T-helper 2 cell (primary cell): ENCODE measurements around the gene MINDY3.
"Not testable (repeated sequence)": the region's sequence is repeated elsewhere in the genome, so short reads cannot be mapped to it uniquely, and the experiment has no call there.

Experiments
- DNase-seq, 5 experiments: peaks; one replicate each; pipeline versions ENCODE4 v3.0.0 to v3.0.0-alpha.2; 2012 to 2022

MINDY3 gene

DNA sequence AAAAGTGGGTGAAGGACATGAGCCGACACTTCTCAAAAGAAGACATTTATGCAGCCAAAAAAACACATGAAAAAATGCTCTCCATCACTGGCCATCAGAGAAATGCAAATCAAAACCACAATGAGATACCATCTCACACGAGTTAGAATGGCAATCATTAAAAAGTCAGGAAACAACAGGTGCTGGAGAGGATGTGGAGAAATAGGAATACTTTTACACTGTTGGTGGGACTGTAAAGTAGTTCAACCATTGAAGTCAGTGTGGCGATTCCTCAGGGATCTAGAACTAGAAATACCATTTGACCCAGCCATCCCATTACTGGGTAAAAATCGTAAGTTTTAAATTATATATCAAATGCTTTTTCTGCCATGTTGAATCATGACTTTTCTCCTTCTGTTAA lies 85.8 kb downstream of the MINDY3 start:
- DNase-seq = not testable (repeated sequence)

DNA sequence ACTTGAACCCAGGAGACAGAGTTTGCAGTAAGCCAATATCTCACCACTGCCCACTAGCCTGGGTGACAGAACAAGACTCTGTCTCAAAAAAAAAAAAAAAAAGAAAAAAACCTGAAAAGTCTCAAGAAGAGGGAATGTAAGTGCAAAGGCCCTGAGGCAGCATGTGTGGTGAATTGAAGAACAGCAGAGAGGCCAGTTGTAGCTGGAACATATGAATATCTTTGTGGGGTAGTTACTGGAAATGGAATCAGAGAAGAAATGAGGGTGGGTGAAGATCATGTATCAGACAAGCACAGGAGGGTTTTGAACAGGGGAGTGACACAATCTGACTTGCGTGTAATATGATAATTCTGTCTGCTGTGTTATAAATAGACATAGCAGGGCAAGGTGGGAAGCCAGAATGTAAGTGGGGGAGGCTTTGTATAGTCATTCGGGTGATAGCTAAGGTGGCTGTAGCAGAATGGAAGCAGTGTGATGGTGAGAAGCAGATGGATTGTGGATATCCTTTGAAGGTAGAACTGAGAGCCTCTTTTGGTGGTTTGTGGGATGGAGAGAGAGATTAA lies 95.3 kb downstream of the MINDY3 start:
- DNase-seq = no peak

DNA sequence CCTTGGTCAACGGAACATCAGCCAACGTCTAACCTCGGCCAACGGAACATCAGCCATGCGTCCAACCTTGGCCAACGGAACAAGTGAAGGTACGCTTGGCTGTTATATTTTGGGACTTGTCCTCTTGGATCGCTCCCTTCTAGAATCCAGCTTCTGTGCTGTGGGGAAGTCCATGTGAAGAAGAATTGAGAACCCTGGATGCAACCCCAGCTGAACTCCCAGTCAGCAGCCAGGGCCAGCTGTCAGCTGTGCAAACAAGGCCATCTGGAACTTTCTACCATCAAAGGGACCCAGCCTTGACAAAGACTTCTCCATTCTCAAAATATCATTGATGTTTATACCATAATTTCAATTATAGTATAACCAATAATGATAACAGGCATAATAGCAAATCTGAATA lies 97.3 kb downstream of the MINDY3 start:
- DNase-seq = no peak

DNA sequence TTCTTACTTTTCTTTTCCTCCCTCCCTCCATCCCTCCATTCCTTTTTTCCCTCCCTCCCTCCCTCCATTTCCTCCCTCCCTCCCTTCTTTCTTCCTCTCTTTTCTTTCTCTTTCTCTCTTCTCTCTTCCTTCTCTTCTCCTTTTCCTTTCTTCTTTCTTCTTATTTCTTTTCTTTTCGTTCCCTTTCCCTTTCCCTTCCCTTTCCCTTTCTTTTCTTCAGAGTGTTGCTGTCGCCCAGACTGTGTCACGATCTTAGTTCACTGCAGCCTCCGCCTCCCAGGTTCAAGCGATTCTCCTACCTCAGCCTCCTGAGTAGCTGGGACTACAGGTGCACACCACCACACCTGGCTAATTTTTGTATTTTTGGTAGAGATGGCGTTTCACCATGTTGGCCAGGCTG lies 98.1 kb downstream of the MINDY3 start:
- not testable (repeated sequence) for DNase-seq

DNA sequence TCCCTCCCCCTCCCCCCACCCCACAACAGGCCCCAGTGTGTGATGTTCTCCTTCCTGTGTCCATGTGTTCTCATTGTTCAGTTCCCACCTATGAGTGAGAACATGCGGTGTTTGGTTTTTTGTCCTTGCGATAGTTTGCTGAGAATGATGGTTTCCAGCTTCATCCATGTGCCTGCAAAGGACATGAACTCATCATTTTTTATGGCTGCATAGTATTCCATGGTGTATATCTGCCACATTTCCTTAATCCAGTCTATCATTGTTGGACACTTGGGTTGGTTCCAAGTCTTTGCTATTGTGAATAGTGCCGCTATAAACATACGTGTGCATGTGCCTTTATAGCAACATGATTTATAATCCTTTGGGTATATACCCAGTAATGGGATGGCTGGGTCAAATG lies 99.1 kb downstream of the MINDY3 start:
- not testable (repeated sequence) for DNase-seq

DNA sequence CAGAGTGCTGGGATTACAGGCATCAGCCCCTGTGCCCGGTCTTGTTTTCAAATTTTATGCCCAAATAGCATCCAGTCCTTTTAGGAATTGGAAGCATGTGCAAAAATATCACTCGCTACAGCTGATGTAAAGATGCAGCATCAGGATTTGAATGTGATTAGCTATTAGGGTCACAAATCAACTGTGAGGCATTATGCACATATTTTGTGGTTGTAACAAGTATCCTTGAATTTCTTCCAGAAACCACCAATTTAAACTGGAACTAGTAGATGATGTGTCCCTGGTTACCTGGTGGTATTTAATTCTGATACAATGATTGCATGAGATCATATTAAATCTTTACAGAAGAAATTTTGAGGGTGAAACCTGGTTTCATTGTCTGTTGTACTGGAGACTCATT lies 99.6 kb downstream of the MINDY3 start:
- DNase-seq = no peak

DNA sequence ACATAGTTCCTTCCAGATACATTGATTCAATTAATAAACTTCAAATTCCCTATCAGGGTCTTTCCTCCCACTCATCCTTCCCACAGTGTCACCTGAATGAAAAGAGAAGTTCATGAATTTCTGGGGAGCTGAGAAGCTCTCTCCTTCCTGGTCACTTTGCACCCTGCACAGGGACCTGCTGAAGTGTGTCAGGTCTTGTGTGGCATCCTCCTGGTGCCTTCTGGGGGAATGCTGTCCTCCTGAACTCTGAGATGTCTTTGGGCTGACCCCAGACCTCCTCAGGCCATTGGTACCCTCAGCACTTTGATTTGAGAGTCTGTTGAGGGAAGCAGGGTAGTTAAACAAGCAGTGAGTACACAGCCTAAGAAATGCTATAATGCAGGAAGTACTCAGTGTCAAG lies 101.0 kb downstream of the MINDY3 start:
- no peak for DNase-seq

DNA sequence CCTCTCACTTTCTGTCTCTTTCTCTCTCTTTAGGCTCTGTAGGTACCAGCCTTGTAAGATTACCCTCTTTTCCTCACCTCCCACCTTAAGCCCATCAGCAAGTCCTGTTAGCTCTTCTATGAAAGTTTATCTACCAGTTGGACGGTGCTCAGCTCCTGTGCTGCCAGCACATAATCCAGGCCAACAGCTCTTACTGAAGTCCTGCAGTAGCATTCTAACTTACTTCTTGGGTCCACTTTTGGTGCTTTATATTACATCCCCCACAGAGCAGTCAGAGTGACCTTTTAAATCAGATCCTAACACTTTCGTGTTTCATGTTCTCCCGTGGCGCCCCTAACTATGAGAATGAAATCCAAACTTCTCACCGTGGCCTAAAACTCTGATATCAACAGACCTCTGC lies 101.7 kb downstream of the MINDY3 start:
- no peak for DNase-seq

DNA sequence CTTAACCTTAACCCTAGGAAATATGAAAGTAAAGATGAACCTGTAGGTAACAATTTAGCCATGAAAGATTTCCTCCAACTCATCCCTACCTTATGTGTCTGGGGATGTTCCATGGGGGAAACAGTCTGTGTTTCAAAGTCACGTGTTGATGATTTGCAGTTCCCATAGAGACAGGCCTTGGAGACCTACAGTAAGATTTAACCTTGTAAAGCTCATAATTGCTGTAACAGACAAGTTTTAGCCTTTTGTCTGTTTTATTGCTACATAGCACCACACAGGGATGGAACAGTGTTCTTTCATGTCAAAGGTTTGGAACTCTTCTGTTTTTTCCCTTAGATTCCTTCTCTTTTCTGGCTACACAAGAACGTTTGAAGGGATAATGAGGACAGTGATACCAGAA lies 105.4 kb downstream of the MINDY3 start:
- DNase-seq = no peak

DNA sequence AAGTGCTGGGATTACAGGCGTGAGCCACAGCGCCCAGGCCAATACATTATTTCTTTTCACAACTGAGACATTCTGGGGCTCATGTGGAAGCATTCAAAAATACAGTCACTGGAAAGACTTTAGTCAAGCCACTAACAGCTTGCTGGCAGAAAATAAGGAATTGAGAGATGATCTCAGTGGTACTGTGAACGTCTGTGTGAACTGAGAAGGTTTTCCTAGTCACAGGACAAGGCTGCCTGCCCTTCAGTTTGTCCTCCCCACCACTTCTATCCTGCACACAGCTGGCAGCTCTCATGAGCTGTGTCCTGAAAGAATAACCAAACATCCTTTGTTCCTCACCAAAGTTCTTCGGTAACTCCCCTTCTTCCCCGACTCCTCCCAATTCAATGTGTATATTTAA lies 109.3 kb downstream of the MINDY3 start:
- no peak for DNase-seq

DNA sequence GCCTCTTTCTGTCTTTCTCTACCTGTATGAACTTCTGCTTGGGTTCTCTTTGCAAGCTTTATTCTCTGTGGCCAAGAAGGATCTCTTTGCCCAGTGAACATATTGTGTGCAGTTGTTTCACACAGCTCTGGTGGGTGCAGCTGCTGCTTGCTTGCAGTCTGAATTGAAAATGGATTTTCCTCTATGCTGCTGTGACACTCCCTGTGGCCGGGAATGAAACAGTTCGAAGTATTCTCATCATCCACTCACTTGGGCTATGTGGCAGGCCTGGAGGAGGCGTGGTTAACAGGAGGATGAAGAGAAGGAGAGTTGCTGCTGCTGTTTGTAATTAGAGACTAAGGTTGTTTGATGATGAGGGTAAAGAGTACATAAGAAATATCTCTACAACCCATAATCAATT lies 112.2 kb downstream of the MINDY3 start:
- no peak for DNase-seq

DNA sequence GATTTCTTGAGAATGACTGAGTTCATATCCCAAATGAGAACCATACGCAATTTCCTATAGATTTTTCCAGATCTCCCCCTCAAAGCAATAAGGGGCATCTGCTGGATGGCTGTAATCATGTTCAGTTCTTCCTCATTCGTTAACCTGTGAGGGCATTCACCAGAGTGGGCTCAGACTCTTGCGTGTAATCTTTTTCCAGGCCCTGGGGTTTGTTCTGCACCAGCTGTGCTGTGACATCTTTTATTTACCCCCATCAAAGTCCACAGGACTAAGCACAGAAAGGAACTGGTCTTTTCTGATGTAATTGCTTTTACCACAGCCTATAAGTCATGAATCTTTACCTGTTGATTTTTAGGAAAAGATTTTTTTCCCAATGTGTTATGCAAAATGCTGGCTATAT lies 112.7 kb downstream of the MINDY3 start:
- no peak for DNase-seq

DNA sequence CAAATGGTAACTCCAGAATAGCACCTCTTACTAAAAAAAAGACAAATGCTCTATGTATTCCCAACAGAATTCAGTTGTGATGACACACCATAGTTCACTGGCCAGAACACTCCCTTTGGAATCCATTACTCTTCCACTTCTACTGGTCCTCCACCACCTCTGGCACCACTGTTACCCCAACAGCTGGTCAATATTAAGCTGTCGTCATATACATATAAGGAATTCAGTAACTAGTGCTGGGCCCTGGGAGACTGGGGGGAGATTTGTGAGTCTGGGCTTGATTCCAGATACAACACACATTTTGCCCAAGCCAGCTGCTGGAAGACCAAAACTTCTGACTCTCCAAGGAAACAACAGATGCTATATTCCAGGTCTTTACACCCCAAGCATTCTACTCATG lies 114.6 kb downstream of the MINDY3 start:
- no peak for DNase-seq

DNA sequence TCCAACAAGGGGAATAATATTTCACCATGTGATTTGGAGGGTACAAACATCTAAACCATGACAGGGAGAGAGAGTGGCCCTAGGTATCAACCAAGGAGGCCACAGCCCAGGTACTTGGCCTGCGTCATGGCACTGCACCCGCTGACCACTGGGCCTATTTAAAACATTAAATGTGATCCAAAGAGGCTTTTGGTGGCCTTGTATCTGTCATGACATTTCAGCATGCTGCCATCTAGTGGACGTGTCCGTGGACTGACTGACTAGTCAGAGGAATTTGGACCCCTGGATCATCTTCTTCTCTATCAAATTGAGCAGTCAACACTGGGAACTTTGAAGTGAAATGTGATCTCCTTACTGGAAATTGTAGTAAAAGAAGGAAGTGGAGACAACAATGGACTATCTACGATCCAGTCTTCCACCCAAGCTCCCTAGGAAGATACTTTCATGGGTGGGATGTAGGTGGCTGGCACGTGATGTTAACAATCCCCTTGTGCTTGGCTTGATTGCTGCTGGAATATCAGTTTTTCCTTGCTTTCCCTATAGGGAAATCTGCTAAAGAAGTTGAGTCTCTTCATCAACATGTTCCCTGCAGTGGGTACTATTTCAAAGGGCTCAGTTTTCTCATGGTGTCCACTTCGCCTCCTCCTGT lies 116.0 kb downstream of the MINDY3 start:
- peak in 1 of 5 experiments; percentile 57 for DNase-seq

DNA sequence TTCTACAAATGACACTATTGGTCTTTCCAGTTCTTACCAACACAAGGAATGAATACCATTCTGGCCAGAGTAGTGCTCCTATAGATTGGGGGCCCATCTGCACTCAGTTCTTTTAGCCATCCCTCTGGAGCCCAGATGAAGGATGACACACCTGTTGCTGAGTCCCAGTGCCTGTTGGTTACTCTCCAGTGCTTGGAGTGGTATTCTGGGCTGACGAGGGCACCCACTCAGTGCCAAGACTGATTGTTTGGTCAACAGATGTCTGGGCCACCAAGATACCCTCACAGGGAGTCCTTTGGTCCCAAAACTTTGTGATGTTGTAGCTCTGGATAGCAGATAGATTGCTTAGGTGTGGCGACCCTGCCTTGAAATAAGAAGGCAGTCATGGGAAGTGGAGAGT lies 116.9 kb downstream of the MINDY3 start:
- DNase-seq = no peak

DNA sequence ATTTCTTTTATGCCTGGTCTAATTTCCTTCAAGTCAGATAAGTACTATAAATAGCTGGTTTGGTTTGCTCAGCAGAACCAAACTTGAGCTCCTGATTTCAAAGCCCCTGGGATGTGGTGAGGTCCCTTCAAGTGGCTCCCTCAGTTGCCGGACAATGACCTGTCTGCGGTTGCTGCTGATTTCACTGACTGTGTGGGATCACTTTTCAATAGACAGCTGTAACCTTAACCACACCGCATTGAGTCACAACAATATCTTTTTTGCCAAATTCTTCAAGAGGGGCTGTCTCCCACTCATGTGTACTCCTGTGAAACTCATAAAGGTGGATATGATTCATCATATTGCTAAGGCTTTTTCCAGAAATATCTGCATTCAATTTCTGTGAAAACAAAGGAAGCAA lies 117.5 kb downstream of the MINDY3 start:
- no peak for DNase-seq

DNA sequence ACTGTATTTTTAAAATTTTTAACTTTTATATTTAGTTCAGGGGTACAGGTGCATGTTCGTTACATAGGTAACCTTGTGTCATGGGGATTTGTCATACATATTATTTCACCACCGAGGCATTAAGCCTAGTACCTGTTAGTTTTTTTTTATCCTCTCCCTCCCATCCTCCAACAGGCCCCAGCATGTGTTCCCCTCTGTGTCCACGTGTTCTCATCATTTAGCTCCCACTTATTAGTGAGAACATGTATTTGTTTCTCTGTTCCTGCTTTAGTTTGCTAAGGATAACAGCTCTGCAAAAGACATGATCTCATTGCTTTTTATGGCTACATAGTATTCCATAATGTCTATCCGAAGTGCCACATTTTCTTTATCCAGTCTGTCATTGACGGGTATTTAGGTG lies 118.2 kb downstream of the MINDY3 start:
- no peak for DNase-seq

DNA sequence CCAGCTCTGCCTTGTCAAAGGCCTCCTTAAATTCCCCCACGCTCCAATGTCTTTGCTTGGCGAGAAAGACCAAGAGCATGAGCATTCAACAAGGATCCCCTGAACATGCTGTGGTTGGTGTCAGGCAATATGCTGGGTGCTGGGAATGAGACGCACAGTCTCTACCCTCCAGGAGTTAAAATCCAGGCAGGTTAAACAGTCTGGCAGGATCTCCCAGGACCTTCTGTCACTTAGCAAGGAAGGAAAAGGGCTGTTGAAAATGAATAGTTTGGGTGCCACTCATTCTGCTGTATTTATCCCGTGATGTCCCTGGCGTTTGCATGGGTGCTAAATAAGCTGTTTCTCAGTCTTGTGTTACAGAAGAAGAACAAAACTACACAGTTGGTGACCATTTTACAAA lies 118.7 kb downstream of the MINDY3 start:
- no peak for DNase-seq

DNA sequence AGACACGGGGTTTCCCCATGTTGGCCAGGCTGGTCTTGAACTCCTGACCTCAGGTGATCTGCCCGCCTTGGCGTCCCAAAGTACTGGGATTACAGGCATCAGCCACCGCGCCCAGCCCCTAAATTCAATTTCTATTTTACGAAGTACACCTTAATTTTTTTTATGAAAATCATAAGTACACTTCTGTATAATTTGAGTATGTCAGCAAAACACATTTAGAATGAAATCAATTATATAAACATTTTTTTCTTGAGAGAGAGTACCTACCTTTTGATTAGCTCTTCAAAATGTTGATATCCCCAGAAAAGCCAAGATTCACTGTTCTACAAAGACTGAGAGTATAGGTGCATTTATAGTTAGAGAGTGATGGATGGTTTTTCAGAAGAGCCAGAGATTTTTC lies 120.0 kb downstream of the MINDY3 start:
- DNase-seq = no peak

DNA sequence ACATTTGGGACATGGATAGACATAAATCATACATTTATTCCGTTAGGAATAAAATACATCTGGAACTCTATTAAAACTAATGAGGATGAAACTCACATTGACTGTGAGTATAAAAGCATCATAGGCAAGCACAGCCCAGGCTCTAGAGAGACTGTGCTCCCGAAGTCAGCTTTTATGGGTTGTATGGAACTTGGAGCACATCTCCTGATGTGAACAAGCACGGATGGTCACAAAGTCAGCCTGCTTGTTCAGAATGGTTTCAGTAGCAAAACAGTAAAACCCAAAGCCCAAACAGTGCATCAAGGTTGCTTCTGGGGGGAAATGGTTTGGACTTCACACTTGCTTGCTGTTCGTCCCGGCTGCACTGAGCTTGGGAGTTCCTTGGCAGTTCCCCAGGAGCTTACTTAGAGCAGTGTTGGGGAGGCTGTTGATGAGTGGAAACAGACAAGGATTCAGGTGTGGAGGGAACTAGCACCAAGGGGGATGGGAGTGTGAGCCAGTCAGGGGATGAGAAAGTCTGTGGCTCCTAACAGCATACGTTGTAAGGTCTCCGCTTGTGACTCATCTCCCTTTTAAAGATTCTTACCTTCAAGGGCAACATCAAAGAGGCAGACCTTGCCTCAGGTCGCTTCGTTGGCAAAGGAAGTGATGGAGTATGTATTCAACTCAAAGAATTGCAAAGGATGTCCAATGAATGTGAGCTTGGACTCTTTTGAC lies 120.9 kb downstream of the MINDY3 start:
- DNase-seq = no peak

DNA sequence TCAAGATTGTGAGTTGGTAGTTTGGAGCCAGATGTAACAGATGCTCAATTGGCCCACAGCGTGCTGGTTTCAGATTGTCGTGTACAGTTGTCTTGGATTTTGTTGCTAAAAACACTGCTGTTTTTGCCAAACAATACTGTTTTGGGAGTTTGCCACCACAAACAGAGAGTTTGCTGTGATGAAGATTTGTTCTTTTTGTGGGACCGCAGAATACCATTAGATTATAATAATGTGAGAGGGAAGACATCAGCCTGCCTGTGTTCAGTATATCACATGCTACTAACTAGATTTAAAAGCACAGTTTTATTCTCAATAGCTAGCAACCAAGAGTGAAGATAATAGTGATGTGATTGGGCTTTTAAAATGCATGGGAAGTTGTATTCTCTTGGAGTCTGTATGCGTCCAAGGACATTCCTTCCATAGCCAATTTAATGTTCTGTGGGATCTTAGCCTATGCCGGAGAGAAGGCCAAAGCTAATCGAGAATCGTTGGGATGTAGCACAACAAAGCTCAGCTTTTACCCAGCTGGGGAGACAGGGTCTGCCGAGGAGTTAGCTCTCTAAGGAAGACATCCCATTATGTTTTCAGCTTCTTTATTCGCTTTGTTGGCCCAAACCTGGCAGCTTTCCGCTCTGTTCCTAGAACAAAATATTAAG lies 121.9 kb downstream of the MINDY3 start:
- DNase-seq = no peak

DNA sequence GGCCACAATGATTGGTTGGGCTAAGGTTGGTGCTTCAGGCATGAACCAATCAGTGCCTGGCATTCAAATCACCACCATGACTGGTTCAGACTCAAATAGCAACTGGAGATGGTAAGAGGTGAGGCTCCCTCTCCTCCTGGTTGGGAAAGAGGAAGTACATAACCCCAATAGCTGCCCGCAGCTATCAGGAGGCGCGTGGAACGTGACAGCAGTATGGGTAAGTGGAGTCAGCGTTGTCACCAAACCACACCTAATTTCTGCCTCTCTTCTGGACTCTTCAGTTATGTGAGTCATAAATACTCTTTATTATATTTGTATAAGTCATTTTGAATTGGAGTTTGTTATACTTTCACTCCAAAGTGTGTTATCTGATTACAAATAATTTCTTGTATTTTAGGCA lies 122.7 kb downstream of the MINDY3 start:
- DNase-seq = no peak

DNA sequence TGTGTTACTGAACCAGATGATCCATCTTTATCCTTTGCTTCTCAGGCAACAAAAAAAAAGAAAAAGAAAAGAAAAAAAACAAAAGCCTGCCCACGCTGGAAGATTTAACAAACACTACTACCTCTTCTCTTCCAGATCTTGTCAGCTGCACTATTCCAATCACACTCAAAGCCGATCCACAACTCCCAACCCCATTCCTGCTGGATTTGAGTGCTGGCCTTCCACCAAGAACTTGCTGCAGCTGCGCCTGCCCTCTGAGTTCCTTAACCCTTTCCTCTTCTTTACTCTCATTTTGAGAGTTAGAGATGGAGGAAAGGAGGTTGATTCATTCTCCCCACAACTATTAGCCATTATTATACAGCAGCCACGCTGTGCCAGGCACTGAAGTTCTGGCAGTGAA lies 124.5 kb downstream of the MINDY3 start:
- no peak for DNase-seq

DNA sequence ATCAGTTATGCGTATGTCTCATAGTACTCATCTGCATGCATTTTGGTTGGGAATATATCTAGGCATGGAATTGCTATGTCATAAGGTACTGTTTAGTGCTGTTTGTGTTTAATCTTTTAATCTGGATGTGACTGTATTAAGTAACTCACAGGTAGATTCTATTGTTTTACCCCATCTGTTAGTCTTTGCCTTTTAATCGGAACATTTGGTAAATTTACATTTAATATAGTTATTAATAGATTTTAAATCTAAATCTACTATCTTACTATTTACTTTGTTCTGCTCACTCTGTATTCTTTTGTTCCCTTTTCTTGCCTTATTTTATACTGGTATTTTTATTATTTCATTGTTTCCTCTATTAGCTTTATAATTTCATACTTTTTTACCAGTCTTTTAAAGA lies 130.0 kb downstream of the MINDY3 start:
- no peak for DNase-seq
